ENCODE results near the gene ATPAF2.

ATPAF2 gene

DNA sequence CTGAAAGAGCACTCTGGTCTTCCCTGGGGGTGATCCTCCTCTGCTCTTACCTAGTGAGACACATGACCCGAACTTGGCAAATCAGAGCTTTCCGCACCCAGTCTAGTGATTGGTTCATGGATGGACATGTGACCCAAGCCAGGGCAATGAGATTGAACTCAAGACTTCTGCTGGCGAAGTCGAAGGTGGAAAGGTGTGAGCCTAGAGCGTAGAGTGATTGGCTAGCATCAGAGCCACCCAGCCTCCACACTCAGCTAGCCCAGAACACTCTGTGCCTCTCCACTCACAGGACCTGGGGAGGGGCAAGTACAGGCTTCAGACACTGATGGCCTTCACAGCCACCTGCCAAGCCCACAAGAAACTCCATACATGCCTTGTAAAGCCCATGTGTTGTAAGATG is 17.6 kb downstream of the ATPAF2 start:
- Histone ChIP-seq H3K27ac (no peak overlapping the region), H3K4me2 (no peak overlapping the region), H3K36me3 (peaks cover 21 to 66% (median 34%) of the 10 kb centered on the region in 11 experiments; a peak in 21 of 22 replicates), H3K4me1 (peaks cover 49 to 62% (median 51%) of the 10 kb centered on the region in 10 experiments), H3K9ac (no peak overlapping the region), H3K4me3 (no peak overlapping the region), H4K20me1 (peaks cover 0 to 26% (median 7%) of the 10 kb centered on the region in 11 experiments; a peak in 11 of 22 replicates), H3K27me3 (no peaks in the 10 kb centered on the region), H3K9me3 (replicated peaks in 1 of 11) (no peaks in the 10 kb centered on the region)
- no peak for TF ChIP-seq Cebpa-rat (IDR thresholded peaks at IDR 0.05)

DNA sequence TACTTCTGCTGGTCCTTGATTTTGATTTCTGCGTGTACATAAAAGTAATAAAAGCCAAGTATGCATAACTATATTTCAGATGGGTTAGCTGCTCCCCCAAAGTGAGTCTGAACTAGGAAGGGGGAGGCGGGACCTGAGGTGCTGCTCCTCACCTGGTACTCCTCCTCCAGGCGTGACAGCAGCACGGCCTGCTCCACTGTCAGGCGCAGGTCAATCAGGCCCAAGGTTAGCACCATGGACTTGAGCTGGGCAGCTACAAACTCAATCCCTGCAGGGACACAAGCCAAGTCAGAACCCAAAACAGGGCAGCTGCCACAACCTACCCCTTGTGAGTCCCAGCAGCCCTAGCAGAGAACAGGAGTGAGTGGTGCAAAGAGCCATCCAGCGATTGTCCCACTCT is 18.0 kb downstream of the ATPAF2 start:
- Histone ChIP-seq H3K36me3 (peaks cover 21 to 65% (median 33%) of the 10 kb centered on the region in 11 experiments; a peak in 21 of 22 replicates), H3K4me2 (no peak overlapping the region), H3K27ac (no peak overlapping the region), H3K27me3 (no peaks in the 10 kb centered on the region), H3K4me1 (peaks cover 46 to 62% (median 51%) of the 10 kb centered on the region in 10 experiments), H3K9me3 (replicated peaks in 1 of 11) (no peaks in the 10 kb centered on the region), H4K20me1 (peaks cover 0 to 24% (median 7%) of the 10 kb centered on the region in 11 experiments; a peak in 11 of 22 replicates), H3K4me3 (no peak overlapping the region), H3K9ac (no peak overlapping the region)
- no peak for TF ChIP-seq Cebpa-rat (IDR thresholded peaks at IDR 0.05)

- H3K27me3 ChIP-seq = no peaks in the 10 kb centered on the region
- H3K9ac ChIP-seq = no peak overlapping the region
- no peak overlapping the region for H3K4me3 ChIP-seq
- H4K20me1 ChIP-seq = peaks cover 0 to 21% (median 6%) of the 10 kb centered on the region in 11 experiments; a peak in 11 of 22 replicates
- peak overlapping the region in 9 of 11 experiments; percentile 74 to 95 (median 89); a peak in 15 of 22 replicates for H3K4me2 ChIP-seq
- peaks cover 21 to 66% (median 31%) of the 10 kb centered on the region in 11 experiments; a peak in 21 of 22 replicates for H3K36me3 ChIP-seq
- peaks cover 35 to 63% (median 50%) of the 10 kb centered on the region in 10 experiments for H3K4me1 ChIP-seq
- no peaks in the 10 kb centered on the region for H3K9me3 ChIP-seq (replicated peaks in 1 of 11)
- no peak for TF ChIP-seq Cebpa-rat (IDR thresholded peaks at IDR 0.05)
- H3K27ac ChIP-seq = no peak overlapping the region
Observed at GRCh38 chr17:18019838-18020154, 19.2 kb downstream of the ATPAF2 start.

DNA sequence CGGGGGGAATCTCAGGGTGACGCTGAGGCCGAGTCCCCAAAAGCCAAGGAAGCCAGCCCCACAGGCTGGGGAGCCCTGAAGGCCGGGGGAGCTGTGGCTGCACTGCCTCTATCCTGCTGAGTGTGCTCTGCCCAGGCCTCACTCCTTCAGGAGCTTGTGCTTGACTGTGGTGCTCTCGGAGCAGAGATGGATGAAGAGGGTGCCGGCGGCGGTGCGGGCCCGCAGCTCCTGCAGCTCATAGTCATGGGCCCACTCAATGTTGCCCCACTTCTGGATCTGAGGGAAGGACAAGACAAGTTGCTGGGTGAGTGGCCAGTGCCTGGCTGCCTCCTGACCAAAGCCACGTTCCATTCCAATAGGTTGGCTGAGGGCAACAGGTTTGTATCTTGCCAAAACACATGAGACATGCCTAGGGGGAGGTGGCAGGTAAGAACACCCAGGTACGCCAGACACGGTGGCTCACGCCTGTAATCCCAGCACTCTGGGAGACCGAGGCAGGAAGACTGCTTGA is 20.5 kb downstream of the ATPAF2 start:
- Histone ChIP-seq H3K27ac (peak overlapping the region in 10 of 11 experiments; percentile 24 to 74 (median 54); a peak in 18 of 22 replicates), H3K9me3 (replicated peaks in 1 of 11) (no peaks in the 10 kb centered on the region), H3K4me3 (peak overlapping the region in 1 of 10 experiments; percentile 11; a peak in 1 of 20 replicates), H3K36me3 (peaks cover 11 to 59% (median 24%) of the 10 kb centered on the region in 11 experiments; a peak in 21 of 22 replicates), H3K9ac (peak overlapping the region in 10 of 11 experiments; percentile 3 to 64 (median 46); a peak in 14 of 22 replicates), H3K27me3 (no peaks in the 10 kb centered on the region), H3K4me2 (peak overlapping the region; percentile 74 to 95 (median 86)), H4K20me1 (peaks cover 0 to 19% (median 6%) of the 10 kb centered on the region in 11 experiments; a peak in 11 of 22 replicates), H3K4me1 (peaks cover 35 to 66% (median 51%) of the 10 kb centered on the region in 10 experiments)
- TF ChIP-seq Cebpa-rat (IDR thresholded peaks at IDR 0.05) = no peak

- H3K36me3 ChIP-seq = peaks cover 11 to 59% (median 24%) of the 10 kb centered on the region in 11 experiments; a peak in 21 of 22 replicates
- H3K27ac ChIP-seq = peak overlapping the region in 10 of 11 experiments; percentile 24 to 74 (median 54); a peak in 19 of 22 replicates
- peak overlapping the region; percentile 74 to 95 (median 86) for H3K4me2 ChIP-seq
- H3K4me3 ChIP-seq = peak overlapping the region in 1 of 10 experiments; percentile 11; a peak in 1 of 20 replicates
- H3K27me3 ChIP-seq = no peaks in the 10 kb centered on the region
- peaks cover 0 to 19% (median 6%) of the 10 kb centered on the region in 11 experiments; a peak in 11 of 22 replicates for H4K20me1 ChIP-seq
- TF ChIP-seq Cebpa-rat (IDR thresholded peaks at IDR 0.05) = no peak
- peak overlapping the region; percentile 3 to 64 (median 43); a peak in 16 of 22 replicates for H3K9ac ChIP-seq
- H3K9me3 ChIP-seq (replicated peaks in 1 of 11) = no peaks in the 10 kb centered on the region
- H3K4me1 ChIP-seq = peaks cover 35 to 62% (median 51%) of the 10 kb centered on the region in 10 experiments
Observed at GRCh38 chr17:18017958-18018357, 21.0 kb downstream of the ATPAF2 start.

DNA sequence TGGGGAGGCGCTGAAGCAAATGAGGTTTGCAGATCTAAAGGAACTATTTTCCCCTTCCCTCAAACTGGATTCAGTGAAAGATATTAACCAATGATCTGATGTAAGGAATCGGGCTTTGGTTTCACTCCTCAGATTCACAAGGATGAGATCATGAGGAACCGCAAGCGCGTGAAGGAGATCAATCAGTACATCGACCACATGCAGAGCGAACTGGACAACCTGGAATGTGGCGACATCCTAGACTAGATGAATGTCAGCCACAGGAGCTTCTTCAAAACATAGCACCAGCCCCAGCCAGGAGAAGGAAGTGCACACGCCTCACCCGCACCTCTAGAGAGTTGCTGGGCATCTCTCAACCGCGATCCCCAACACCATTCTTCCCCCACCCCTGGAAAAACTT is 22.5 kb downstream of the ATPAF2 start:
- 0 out of 22 replicates have a peak overlapping the region, but pooled peaks of 2 of the 11 experiments have one; percentile 24 for H3K27ac ChIP-seq
- peaks cover 9 to 50% (median 19%) of the 10 kb centered on the region in 11 experiments for H3K36me3 ChIP-seq
- no peaks in the 10 kb centered on the region for H3K9me3 ChIP-seq (replicated peaks in 1 of 11)
- no peak overlapping the region for H3K4me3 ChIP-seq
- H4K20me1 ChIP-seq = peaks cover 0 to 19% (median 6%) of the 10 kb centered on the region in 11 experiments; a peak in 11 of 22 replicates
- H3K9ac ChIP-seq = peak overlapping the region in 1 of 11 experiments; percentile 35; a peak in 1 of 22 replicates
- no peak for TF ChIP-seq Cebpa-rat (IDR thresholded peaks at IDR 0.05)
- no peaks in the 10 kb centered on the region for H3K27me3 ChIP-seq
- peak overlapping the region; percentile 40 to 94 (median 79); a peak in 20 of 22 replicates for H3K4me2 ChIP-seq
- peaks cover 35 to 59% (median 51%) of the 10 kb centered on the region in 10 experiments for H3K4me1 ChIP-seq

- Histone ChIP-seq H3K4me2 (peak overlapping the region in 8 of 11 experiments; percentile 65 to 89 (median 78); a peak in 16 of 22 replicates), H3K9me3 (replicated peaks in 1 of 11) (peaks cover 0 to 5% (median 0%) of the 10 kb centered on the region in 11 experiments; a peak in 7 of 22 replicates), H4K20me1 (peaks cover 0 to 19% (median 6%) of the 10 kb centered on the region in 11 experiments; a peak in 11 of 22 replicates), H3K4me1 (peaks cover 35 to 59% (median 51%) of the 10 kb centered on the region in 10 experiments), H3K27ac (peak overlapping the region in 2 of 11 experiments; percentile 16 to 19; a peak in 3 of 22 replicates), H3K27me3 (no peaks in the 10 kb centered on the region), H3K4me3 (no peak overlapping the region), H3K36me3 (peaks cover 7 to 49% (median 17%) of the 10 kb centered on the region in 11 experiments; a peak in 19 of 22 replicates), H3K9ac (no peak overlapping the region)
- TF ChIP-seq Cebpa-rat (IDR thresholded peaks at IDR 0.05) = no peak
Observed at GRCh38 chr17:18015593-18015992, 23.4 kb downstream of the ATPAF2 start.

DNA sequence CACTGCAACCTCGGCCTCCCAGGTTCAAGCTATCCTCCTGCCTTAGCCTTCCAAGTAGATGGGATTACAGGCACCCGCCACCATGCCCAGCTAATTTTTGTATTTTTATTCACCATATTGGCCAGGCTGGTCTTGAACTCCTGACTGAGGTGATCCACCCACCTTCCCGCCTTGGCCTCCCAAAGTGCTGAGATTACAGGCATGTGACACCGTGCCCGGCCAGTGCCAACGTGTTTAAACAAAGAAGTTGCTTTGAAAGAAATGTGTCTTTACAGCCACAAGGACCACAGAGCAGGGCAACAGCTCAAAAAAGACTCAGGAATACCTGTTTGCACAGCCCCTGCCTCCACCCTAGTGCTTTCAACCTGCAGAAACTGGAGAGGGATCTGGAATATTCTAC is 25.0 kb downstream of the ATPAF2 start:
- H3K4me3 ChIP-seq = no peak overlapping the region
- H3K27ac ChIP-seq = no peak overlapping the region
- no peaks in the 10 kb centered on the region for H3K27me3 ChIP-seq
- no peak overlapping the region for H3K9ac ChIP-seq
- H3K36me3 ChIP-seq = peaks cover 3 to 55% (median 26%) of the 10 kb centered on the region in 11 experiments; a peak in 18 of 22 replicates
- H3K9me3 ChIP-seq (replicated peaks in 1 of 11) = peaks cover 0 to 7% (median 0%) of the 10 kb centered on the region in 11 experiments; a peak in 7 of 22 replicates
- no peak for TF ChIP-seq Cebpa-rat (IDR thresholded peaks at IDR 0.05)
- peaks cover 27 to 46% (median 43%) of the 10 kb centered on the region in 10 experiments for H3K4me1 ChIP-seq
- H4K20me1 ChIP-seq = peaks cover 0 to 19% (median 7%) of the 10 kb centered on the region in 11 experiments; a peak in 11 of 22 replicates
- no peak overlapping the region for H3K4me2 ChIP-seq

DNA sequence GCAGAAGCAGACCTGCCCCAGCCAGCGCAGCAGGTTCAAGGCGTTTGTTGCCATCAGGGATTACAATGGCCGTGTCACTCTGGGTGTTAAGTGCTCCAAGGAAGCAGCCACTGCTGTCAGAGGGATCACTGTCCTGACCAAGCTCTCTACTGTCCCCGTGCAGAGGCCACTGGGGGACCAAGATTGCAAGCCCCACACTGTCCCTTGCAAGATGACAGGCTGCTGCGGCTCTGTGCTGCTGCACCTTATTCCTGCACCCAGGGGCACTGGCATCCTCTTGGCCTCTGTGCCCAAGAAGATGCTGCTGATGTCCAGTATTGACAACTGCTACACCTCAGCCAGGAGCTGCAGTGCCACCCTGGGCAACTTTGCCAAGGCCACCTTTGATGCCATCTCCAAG is 27.7 kb downstream of the ATPAF2 start:
- Histone ChIP-seq H3K27ac (no peak overlapping the region), H3K27me3 (no peaks in the 10 kb centered on the region), H3K9ac (no peak overlapping the region), H3K4me2 (no peak overlapping the region), H3K36me3 (peaks cover 7 to 79% (median 42%) of the 10 kb centered on the region in 11 experiments; a peak in 18 of 22 replicates), H3K4me3 (no peak overlapping the region), H3K9me3 (replicated peaks in 1 of 11) (peaks cover 0 to 7% (median 0%) of the 10 kb centered on the region in 11 experiments; a peak in 7 of 22 replicates), H4K20me1 (peaks cover 0 to 7% (median 0%) of the 10 kb centered on the region in 11 experiments; a peak in 5 of 22 replicates), H3K4me1 (peaks cover under 1 to 26% (median 16%) of the 10 kb centered on the region in 10 experiments; a peak in 18 of 20 replicates)
- TF ChIP-seq Cebpa-rat (IDR thresholded peaks at IDR 0.05) = no peak

Measured in BLaER1 treated with 17β-estradiol and CSF1 and Interleukin-3, amounts not matched to agents 10 nM and 100 nM (cell line).